Panc1 (cell line): ENCODE data around the gene FAM221B.

Source experiments
- POLR2AphosphoS5 ChIP-seq: IDR thresholded peaks from 2 replicates; pipeline ENCODE4 v1.6.1; 2012; ENCODE audit warnings: mild to moderate bottlenecking, low read depth, low read length, moderate library complexity
- TCF7L2 ChIP-seq: IDR thresholded peaks from 2 replicates; pipeline ENCODE4 v1.6.1; 2011; ENCODE audit warnings: mild to moderate bottlenecking, low read depth, low read length, inconsistent platforms
- TF ChIP-seq, protein P1 (sequence below): fragments of 450-650 bp; IDR thresholded peaks from 2 replicates; pipeline ENCODE4 v1.5.1; 2017; ENCODE audit warnings: mild to moderate bottlenecking
- TF ChIP-seq, protein P2 (sequence below), 2 experiments: IDR thresholded peaks; 2 replicates each; pipeline ENCODE4 v1.6.1; 2011 to 2012; ENCODE audit warnings: low read depth in 2 of 2, control low read depth in 1 of 2, low read length in 1 of 2, mild to moderate bottlenecking in 1 of 2, moderate library complexity in 1 of 2; ENCODE audit not compliant: insufficient read depth in 1 of 2

- TF ChIP-seq, protein P1, sequence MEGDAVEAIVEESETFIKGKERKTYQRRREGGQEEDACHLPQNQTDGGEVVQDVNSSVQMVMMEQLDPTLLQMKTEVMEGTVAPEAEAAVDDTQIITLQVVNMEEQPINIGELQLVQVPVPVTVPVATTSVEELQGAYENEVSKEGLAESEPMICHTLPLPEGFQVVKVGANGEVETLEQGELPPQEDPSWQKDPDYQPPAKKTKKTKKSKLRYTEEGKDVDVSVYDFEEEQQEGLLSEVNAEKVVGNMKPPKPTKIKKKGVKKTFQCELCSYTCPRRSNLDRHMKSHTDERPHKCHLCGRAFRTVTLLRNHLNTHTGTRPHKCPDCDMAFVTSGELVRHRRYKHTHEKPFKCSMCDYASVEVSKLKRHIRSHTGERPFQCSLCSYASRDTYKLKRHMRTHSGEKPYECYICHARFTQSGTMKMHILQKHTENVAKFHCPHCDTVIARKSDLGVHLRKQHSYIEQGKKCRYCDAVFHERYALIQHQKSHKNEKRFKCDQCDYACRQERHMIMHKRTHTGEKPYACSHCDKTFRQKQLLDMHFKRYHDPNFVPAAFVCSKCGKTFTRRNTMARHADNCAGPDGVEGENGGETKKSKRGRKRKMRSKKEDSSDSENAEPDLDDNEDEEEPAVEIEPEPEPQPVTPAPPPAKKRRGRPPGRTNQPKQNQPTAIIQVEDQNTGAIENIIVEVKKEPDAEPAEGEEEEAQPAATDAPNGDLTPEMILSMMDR: no peak
- TF ChIP-seq, protein P2, sequence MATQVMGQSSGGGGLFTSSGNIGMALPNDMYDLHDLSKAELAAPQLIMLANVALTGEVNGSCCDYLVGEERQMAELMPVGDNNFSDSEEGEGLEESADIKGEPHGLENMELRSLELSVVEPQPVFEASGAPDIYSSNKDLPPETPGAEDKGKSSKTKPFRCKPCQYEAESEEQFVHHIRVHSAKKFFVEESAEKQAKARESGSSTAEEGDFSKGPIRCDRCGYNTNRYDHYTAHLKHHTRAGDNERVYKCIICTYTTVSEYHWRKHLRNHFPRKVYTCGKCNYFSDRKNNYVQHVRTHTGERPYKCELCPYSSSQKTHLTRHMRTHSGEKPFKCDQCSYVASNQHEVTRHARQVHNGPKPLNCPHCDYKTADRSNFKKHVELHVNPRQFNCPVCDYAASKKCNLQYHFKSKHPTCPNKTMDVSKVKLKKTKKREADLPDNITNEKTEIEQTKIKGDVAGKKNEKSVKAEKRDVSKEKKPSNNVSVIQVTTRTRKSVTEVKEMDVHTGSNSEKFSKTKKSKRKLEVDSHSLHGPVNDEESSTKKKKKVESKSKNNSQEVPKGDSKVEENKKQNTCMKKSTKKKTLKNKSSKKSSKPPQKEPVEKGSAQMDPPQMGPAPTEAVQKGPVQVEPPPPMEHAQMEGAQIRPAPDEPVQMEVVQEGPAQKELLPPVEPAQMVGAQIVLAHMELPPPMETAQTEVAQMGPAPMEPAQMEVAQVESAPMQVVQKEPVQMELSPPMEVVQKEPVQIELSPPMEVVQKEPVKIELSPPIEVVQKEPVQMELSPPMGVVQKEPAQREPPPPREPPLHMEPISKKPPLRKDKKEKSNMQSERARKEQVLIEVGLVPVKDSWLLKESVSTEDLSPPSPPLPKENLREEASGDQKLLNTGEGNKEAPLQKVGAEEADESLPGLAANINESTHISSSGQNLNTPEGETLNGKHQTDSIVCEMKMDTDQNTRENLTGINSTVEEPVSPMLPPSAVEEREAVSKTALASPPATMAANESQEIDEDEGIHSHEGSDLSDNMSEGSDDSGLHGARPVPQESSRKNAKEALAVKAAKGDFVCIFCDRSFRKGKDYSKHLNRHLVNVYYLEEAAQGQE (IDR thresholded peaks at IDR 0.05; ENCODE audit: insufficient read depth in 1 of 2, low read depth in 2 of 2, low read length in 1 of 2): no peak
- no peak for TF ChIP-seq POLR2AphosphoS5
- no peak for TF ChIP-seq TCF7L2
Observed at GRCh38 chr9:35791297-35791921, 37.1 kb downstream of the FAM221B start, which contains the start of gene NPR2.
